ENCODE results near the gene KL.

GRCh38 chr13:33057019-33057780 is 41.0 kb downstream of the KL start:
- TF ChIP-seq POLR2AphosphoS5 (IDR thresholded peaks at IDR 0.05; ENCODE audit: low read depth) = no peak
- TF ChIP-seq CTCF (IDR thresholded peaks at IDR 0.05; ENCODE audit: insufficient read depth, low read length) = peak; percentile 20

All from HL-60 (cell line).